IMR-90 (cell line): ENCODE data around the gene KNG1. TPM values are rescaled to one million over a fixed set of nuclear protein-coding genes. Genes with fewer than 3 reads are reported as not detected.

ENCODE experiments used
- ATAC-seq: fragments of 200-7000 bp; cut with Tn5 transposase; 2 replicates; pipeline ENCODE4 v1.9.1; 2020; ENCODE audit warnings: low read depth, mild to moderate bottlenecking, moderate library complexity
- BruUV-seq: library from RNA; stranded (reverse); fragments of 400-500 nt; replicated peaks from 2 replicates; lab custom pipeline; 2021; lab: Mats Ljungman, UMichigan
- CTCF ChIA-PET: fragments of 300-600 bp; formaldehyde crosslinking; extraction: SDS; loops from one replicate; lab custom pipeline; 2021; ENCODE audit warnings: antibody characterized with exemption; lab: Yijun Ruan, JAX
- POLR2A ChIA-PET: fragments of 300-600 bp; sonication (Branson Sonifier 250); formaldehyde crosslinking; loops from one replicate; lab custom pipeline; 2022; ENCODE audit warnings: antibody characterized with exemption; ENCODE audit not compliant: unreplicated experiment; lab: Charles Lee
- DNase-seq: peaks from one replicate; pipeline ENCODE4 v3.0.0; 2013
- H2AFZ ChIP-seq: replicated peaks from 2 replicates; pipeline ENCODE3; 2013; ENCODE audit warnings: low read length, mild to moderate bottlenecking; ENCODE audit not compliant: poor library complexity
- H2AK5ac ChIP-seq: 2 replicates; pipeline ENCODE4 v1.6.1; 2013; ENCODE audit warnings: low read depth, low read length, inconsistent platforms
- H2AK9ac ChIP-seq: replicated peaks from 2 replicates; pipeline ENCODE3; 2013; ENCODE audit warnings: mild to moderate bottlenecking, low read depth, low read length, moderate library complexity; ENCODE audit not compliant: poor library complexity
- H2BK120ac ChIP-seq: 2 replicates; pipeline ENCODE4 v1.6.1; 2013; ENCODE audit warnings: low read depth, low read length, inconsistent platforms
- H2BK15ac ChIP-seq: 3 replicates; pipeline ENCODE4 v1.6.1; 2013; ENCODE audit warnings: low read depth, low read length, inconsistent platforms
- H2BK20ac ChIP-seq: 2 replicates; pipeline ENCODE4 v1.6.1; 2013; ENCODE audit warnings: low read depth, mild to moderate bottlenecking, inconsistent platforms, low read length, moderate library complexity
- H2BK5ac ChIP-seq: 2 replicates; pipeline ENCODE4 v1.6.1; 2013; ENCODE audit warnings: mild to moderate bottlenecking, low read depth, low read length, inconsistent platforms; ENCODE audit not compliant: poor library complexity, severe bottlenecking
- H3K14ac ChIP-seq: replicated peaks from 2 replicates; pipeline ENCODE4 v1.6.1; 2013; ENCODE audit warnings: low read depth, low read length, inconsistent platforms
- H3K18ac ChIP-seq: 2 replicates; pipeline ENCODE4 v1.6.1; 2013; ENCODE audit warnings: low read depth, low read length, control low read depth
- H3K23ac ChIP-seq: 2 replicates; pipeline ENCODE4 v1.6.1; 2013; ENCODE audit warnings: low read depth, low read length, inconsistent platforms
- H3K27ac ChIP-seq: 2 replicates; pipeline ENCODE4 v1.5.1; 2013; ENCODE audit warnings: mild to moderate bottlenecking, control low read depth, low read length; ENCODE audit not compliant: insufficient read depth
- H3K27me3 ChIP-seq: 2 replicates; pipeline ENCODE4 v1.6.1; 2013; ENCODE audit warnings: low read length; ENCODE audit not compliant: control insufficient read depth, insufficient read depth
- H3K36me3 ChIP-seq: 2 replicates; pipeline ENCODE4 v1.6.1; 2013; ENCODE audit warnings: low read length, mixed read lengths; ENCODE audit not compliant: control insufficient read depth, insufficient read depth
- H3K4ac ChIP-seq: 2 replicates; pipeline ENCODE4 v1.6.1; 2013; ENCODE audit warnings: low read depth, low read length, inconsistent platforms
- H3K4me1 ChIP-seq: 2 replicates; pipeline ENCODE4 v1.6.1; 2013; ENCODE audit warnings: low read length, mixed read lengths; ENCODE audit not compliant: control insufficient read depth, insufficient read depth
- H3K4me2 ChIP-seq: 2 replicates; pipeline ENCODE4 v1.6.1; 2013; ENCODE audit warnings: low read depth, mild to moderate bottlenecking, control low read depth, low read length, moderate library complexity
- H3K4me3 ChIP-seq: 2 replicates; pipeline ENCODE4 v1.5.1; 2013; ENCODE audit warnings: low read depth, mild to moderate bottlenecking, control low read depth, low read length, moderate library complexity; ENCODE audit not compliant: insufficient read depth
- H3K56ac ChIP-seq: 2 replicates; pipeline ENCODE4 v1.6.1; 2013; ENCODE audit warnings: low read length, inconsistent platforms; ENCODE audit not compliant: insufficient read depth; ENCODE audit errors: extremely low read depth
- H3K79me1 ChIP-seq, 2 experiments: 2 replicates each; pipeline ENCODE4 v1.6.1; 2013; ENCODE audit warnings: low read length in 2 of 2, inconsistent platforms in 1 of 2, low read depth in 1 of 2
- H3K9ac ChIP-seq: 2 replicates; pipeline ENCODE4 v1.6.1; 2013; ENCODE audit warnings: low read depth, low read length, control low read depth
- H3K9me1 ChIP-seq: 2 replicates; pipeline ENCODE4 v1.6.1; 2013; ENCODE audit warnings: low read length, inconsistent platforms; ENCODE audit not compliant: insufficient read depth
- H3K9me3 ChIP-seq: 2 replicates; pipeline ENCODE4 v1.6.1; 2013; ENCODE audit warnings: low read length; ENCODE audit not compliant: control insufficient read depth, insufficient read depth
- H4K20me1 ChIP-seq: 2 replicates; pipeline ENCODE4 v1.6.1; 2013; ENCODE audit warnings: low read length, inconsistent platforms; ENCODE audit not compliant: insufficient read depth
- H4K5ac ChIP-seq: 2 replicates; pipeline ENCODE4 v1.6.1; 2013; ENCODE audit warnings: mild to moderate bottlenecking, low read depth, low read length, control low read depth
- H4K8ac ChIP-seq, 2 experiments: 2 replicates each; pipeline ENCODE4 v1.6.1; 2013; ENCODE audit warnings: low read depth in 2 of 2, low read length in 2 of 2, control low read depth in 1 of 2, inconsistent platforms in 1 of 2
- H4K91ac ChIP-seq: 2 replicates; pipeline ENCODE4 v1.6.1; 2013; ENCODE audit warnings: low read depth, low read length, inconsistent platforms; ENCODE audit not compliant: insufficient read depth
- CEBPB ChIP-seq: IDR thresholded peaks from 2 replicates; pipeline ENCODE4 v1.6.1; 2012; ENCODE audit warnings: low read depth, low read length, improper control_type of control experiment
- NFE2L2 ChIP-seq: fragments of 150-350 bp; IDR thresholded peaks from 2 replicates; pipeline ENCODE4 v1.6.1; 2016; ENCODE audit warnings: low read depth, mild to moderate bottlenecking, low read length
- WGBS, 2 experiments: methylation state at CpG; one replicate each; pipeline versions ENCODE4 v1.1.5 to v1.1.7; 2013; ENCODE audit warnings: missing lambda C conversion rate in 2 of 2; ENCODE audit not compliant: insufficient read length in 1 of 2; ENCODE audit errors: extremely low coverage in 2 of 2; 5-methylcytosine and 5-hydroxymethylcytosine counted together
- dilution Hi-C: fragments of 300-500 bp; cut with HindIII; formaldehyde crosslinking; loops from one replicate; pipeline ENCODE4 v1.14.3; 2018; ENCODE audit warnings: low sequenced_read_pairs; ENCODE audit not compliant: unreplicated experiment
- in situ Hi-C: fragments of 300-500 bp; cut with MboI; formaldehyde crosslinking; loops from 3 replicates; pipeline ENCODE4 v1.14.3; 2019; ENCODE audit warnings: low sequenced_read_pairs, inconsistent platforms, mixed read lengths
- intact Hi-C: fragments of 100-400 bp; cut with micrococcal nuclease; formaldehyde crosslinking; loops from 2 replicates; pipeline ENCODE4 v1.10.0; 2022
- polyA plus RNA-seq, 3 experiments: library from polyadenylated mRNA; depleted of rRNA; stranded (reverse); fragments of >200 nt; gene quantifications; 2 replicates each; pipeline ENCODE4 v1.2.3, GENCODE V29; 2012; ENCODE audit warnings: low replicate concordance in 1 of 3
- total RNA-seq: library from RNA; depleted of rRNA; stranded (reverse); fragments of >200 nt; gene quantifications from 2 replicates; pipeline ENCODE4 v1.2.3, GENCODE V29; 2012

KNG1 gene
- total and polyA plus RNA-seq, 2 of the 4 experiments (the other 2 are of a cell fraction), result not detected

DNA sequence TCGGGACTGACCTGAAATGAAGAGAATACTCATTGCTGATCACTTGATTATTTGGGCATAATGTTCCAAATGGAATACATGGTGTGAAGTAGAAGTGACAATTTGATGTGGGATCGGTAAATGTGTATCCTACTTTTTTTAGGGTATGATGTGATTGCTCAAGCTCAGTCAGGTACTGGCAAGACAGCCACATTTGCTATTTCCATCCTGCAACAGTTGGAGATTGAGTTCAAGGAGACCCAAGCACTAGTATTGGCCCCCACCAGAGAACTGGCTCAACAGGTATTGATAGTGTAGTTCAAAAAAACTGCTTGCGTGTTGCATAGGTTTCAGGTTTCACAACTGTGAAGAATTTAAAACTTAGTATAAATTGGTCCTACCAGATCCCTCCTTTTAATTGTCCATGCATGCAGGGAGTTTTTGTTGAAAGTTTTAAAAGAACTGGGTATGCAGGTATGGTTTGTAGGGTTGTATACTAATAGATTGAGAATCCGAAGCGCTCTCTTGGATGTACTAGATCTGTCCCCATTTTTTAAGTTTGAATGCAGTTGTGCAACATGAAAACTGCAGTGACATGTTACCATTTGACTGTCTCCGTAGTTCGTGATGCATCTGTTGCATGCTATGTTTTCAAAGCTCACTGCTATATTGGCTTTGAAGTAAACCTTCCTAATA lies 67.8 kb downstream of the KNG1 start:
- WGBS, 2 experiments, result 0% methylated on average over 3 of the region's 7 CpGs; no CpG with 5 or more reads in 1 of the 2 experiments
- DNase-seq (no peak), ATAC-seq (no peak)
- Histone ChIP-seq H3K9me1 (no peaks in the 10 kb centered on the region), H3K79me1 (peaks cover 4 to 34% of the 10 kb centered on the region in 2 experiments), H4K20me1 (peaks cover 63% of the 10 kb centered on the region), H3K23ac (peak overlapping the region; percentile 89), H4K5ac (no peak overlapping the region), H3K4me2 (peak overlapping the region; percentile 93), H3K36me3 (peaks cover 46% of the 10 kb centered on the region), H2BK20ac (no peak overlapping the region), H2AK9ac (no peak overlapping the region), H3K14ac (peak overlapping the region; percentile 25), H3K18ac (no peak overlapping the region), H4K8ac (no peak overlapping the region), H2BK15ac (no peak overlapping the region), H3K4me1 (no peaks in the 10 kb centered on the region; the same call in 1 of the 2 replicates), H3K27ac (no peak overlapping the region), H3K27me3 (no peaks in the 10 kb centered on the region), H3K4me3 (peak overlapping the region; percentile 80), H3K4ac (no peak overlapping the region), H2AFZ (no peak overlapping the region), H3K9me3 (no peaks in the 10 kb centered on the region), H2AK5ac (no peak overlapping the region), H2BK5ac (peak overlapping the region; percentile 25), H3K9ac (peak overlapping the region; percentile 98), H4K91ac (no peak overlapping the region), H3K56ac (peak overlapping the region; percentile 60), H2BK120ac (no peak overlapping the region)
- ChIA-PET CTCF (interaction anchor here (1.1 to 1.2 kb wide), 2 partner anchors 36 to 170 kb away, joined by 3 to 5 read pairs; no protein-coding TSS in a partner anchor), POLR2A (no interaction called here)
- intact Hi-C loops, result loop anchor here (1.0 to 10.0 kb wide), 3 partner anchors 170 to 680 kb away; partner anchors contain the start of genes DNAJB11 and ETV5
- TSS peak; percentile 23 for BruUV-seq
- TF ChIP-seq CEBPB, result peak; percentile 54; the same call in 1 of the 2 replicates
- TF ChIP-seq NFE2L2, result no peak
- in situ Hi-C loops, result no loop called here
- dilution Hi-C loops, result no loop called here
